PC-9 (cell line): ENCODE results near the gene AAMDC. TPM values are rescaled to one million over a fixed set of nuclear protein-coding genes. Genes with fewer than 3 reads are reported as not detected.
"Not testable (repeated sequence)": the region's sequence is repeated elsewhere in the genome, so short reads cannot be mapped to it uniquely, and the experiment has no call there.

ENCODE experiments used
- BruUV-seq: library from RNA; stranded (reverse); fragments of 400-500 nt; replicated peaks from 2 replicates; lab custom pipeline; 2021; lab: Mats Ljungman, UMichigan
- CTCF ChIA-PET: fragments of 300-600 bp; sonication (Branson Sonifier 250); formaldehyde crosslinking; loops from one replicate; lab custom pipeline; 2022; ENCODE audit warnings: antibody characterized with exemption; lab: Charles Lee
- POLR2A ChIA-PET: fragments of 300-600 bp; sonication (Branson Sonifier 250); formaldehyde crosslinking; loops from one replicate; lab custom pipeline; 2022; ENCODE audit warnings: antibody characterized with exemption; ENCODE audit not compliant: unreplicated experiment; lab: Charles Lee
- DNase-seq, 2 experiments: peaks; one replicate each; pipeline versions ENCODE4 v3.0.0 to v3.0.0-alpha.2; 2015 to 2022; ENCODE audit warnings: mixed read lengths in 1 of 2
- H2AFZ ChIP-seq: fragments of 200-600 bp; sonication (generic); 2 replicates; pipeline ENCODE4 v1.8.1; 2017; ENCODE audit warnings: antibody characterized with exemption
- H3F3A ChIP-seq: fragments of 200-600 bp; sonication (generic); 2 replicates; pipeline ENCODE4 v1.8.1; 2017; ENCODE audit warnings: antibody characterized with exemption, mild to moderate bottlenecking, low read depth; ENCODE audit not compliant: insufficient read depth
- H3K27ac ChIP-seq: fragments of 200-600 bp; sonication (generic); 2 replicates; pipeline ENCODE4 v1.6.1; 2016; ENCODE audit warnings: mixed run types
- H3K27me3 ChIP-seq: fragments of 200-600 bp; sonication (generic); 2 replicates; pipeline ENCODE4 v1.6.1; 2016; ENCODE audit warnings: low read depth, mixed run types; ENCODE audit not compliant: insufficient read depth
- H3K36me3 ChIP-seq: fragments of 200-600 bp; sonication (generic); 2 replicates; pipeline ENCODE4 v1.6.1; 2016; ENCODE audit warnings: low read depth, mixed run types
- H3K4me1 ChIP-seq: fragments of 200-600 bp; sonication (generic); replicated peaks from 2 replicates; pipeline ENCODE4 v1.6.1; 2016; ENCODE audit warnings: mixed run types; ENCODE audit not compliant: insufficient read depth
- H3K4me2 ChIP-seq: fragments of 200-600 bp; sonication (generic); 2 replicates; pipeline ENCODE4 v1.6.1; 2017; ENCODE audit warnings: mixed run types
- H3K4me3 ChIP-seq: fragments of 200-600 bp; sonication (generic); 2 replicates; pipeline ENCODE4 v1.6.1; 2016; ENCODE audit warnings: mixed run types
- H3K79me2 ChIP-seq: fragments of 200-600 bp; sonication (generic); 2 replicates; pipeline ENCODE4 v1.6.1; 2017; ENCODE audit warnings: low read depth, mixed run types
- H3K9me2 ChIP-seq: fragments of 200-600 bp; sonication (generic); 2 replicates; pipeline ENCODE4 v1.8.1; 2017; ENCODE audit warnings: mild to moderate bottlenecking; ENCODE audit not compliant: insufficient read depth
- H3K9me3 ChIP-seq: fragments of 200-600 bp; sonication (generic); 2 replicates; pipeline ENCODE4 v1.8.1; 2016; ENCODE audit warnings: low read depth; ENCODE audit not compliant: insufficient read depth
- H4K20me1 ChIP-seq: fragments of 200-600 bp; sonication (generic); 2 replicates; pipeline ENCODE4 v1.8.1; 2017; ENCODE audit not compliant: insufficient read depth
- CTCF ChIP-seq: fragments of 200-600 bp; sonication (generic); conservative IDR thresholded peaks from 2 replicates; pipeline ENCODE4 v1.6.1; 2017; ENCODE audit warnings: mixed run types, antibody characterized with exemption, mild to moderate bottlenecking, moderate library complexity
- EZH2 ChIP-seq: fragments of 200-600 bp; sonication (generic); IDR thresholded peaks from 2 replicates; pipeline ENCODE4 v1.8.0; 2017; ENCODE audit warnings: antibody characterized with exemption, low read depth
- intact Hi-C: fragments of 100-400 bp; cut with micrococcal nuclease; formaldehyde crosslinking; loops from one replicate; pipeline ENCODE4 v1.10.0; 2022; ENCODE audit not compliant: unreplicated experiment
- total RNA-seq: library from RNA; stranded (reverse); gene quantifications from 2 replicates; pipeline ENCODE4 v1.2.3, GENCODE V29; 2021

AAMDC gene
- total RNA-seq, 1 experiment from 2014 or later, result 39.8 TPM

- Histone ChIP-seq H3K4me3 (no peak overlapping the region), H3K4me2 (no peak overlapping the region), H3K9me2 (no peaks in the 10 kb centered on the region), H3K79me2 (no peaks in the 10 kb centered on the region), H2AFZ (no peak overlapping the region), H3K9me3 (no peaks in the 10 kb centered on the region), H3K27me3 (no peaks in the 10 kb centered on the region), H4K20me1 (no peaks in the 10 kb centered on the region), H3F3A (peaks cover 3% of the 10 kb centered on the region; the same call in 1 of the 2 replicates), H3K4me1 (no peaks in the 10 kb centered on the region), H3K27ac (no peak overlapping the region), H3K36me3 (0 out of 2 replicates have a peak, but pooled peaks cover 9% of the 10 kb centered on the region)
- ChIA-PET POLR2A (no interaction called here), CTCF (no interaction called here)
- intact Hi-C loops, result no loop called here
- no TSS peak for BruUV-seq
- no peak for TF ChIP-seq EZH2
- TF ChIP-seq CTCF, result no peak
- DNase-seq, result no peak
These were observed 65.5 kb downstream of the AAMDC start for GRCh38 chr11:77886401-77886800.

GRCh38 chr11:77889045-77889444, 68.1 kb downstream of the AAMDC start:
- POLR2A ChIA-PET, DNase-seq, H4K20me1 ChIP-seq, H3K9me3 ChIP-seq, H3K27me3 ChIP-seq, H3K27ac ChIP-seq, H3K9me2 ChIP-seq, H3K4me1 ChIP-seq, intact Hi-C loops, H3K4me2 ChIP-seq, H3K4me3 ChIP-seq, H3F3A ChIP-seq, H2AFZ ChIP-seq, H3K79me2 ChIP-seq, BruUV-seq, CTCF ChIA-PET: not testable (repeated sequence)
- H3K36me3 ChIP-seq, result 0 out of 2 replicates have a peak, but pooled peaks cover 16% of the 10 kb centered on the region

- BruUV-seq, H3F3A ChIP-seq, DNase-seq, CTCF ChIA-PET, H3K4me3 ChIP-seq, H3K4me1 ChIP-seq, intact Hi-C loops, H3K79me2 ChIP-seq, H3K27me3 ChIP-seq, H2AFZ ChIP-seq, H3K4me2 ChIP-seq, POLR2A ChIA-PET, H3K27ac ChIP-seq, H3K9me3 ChIP-seq, H3K9me2 ChIP-seq, H4K20me1 ChIP-seq: not testable (repeated sequence)
- 0 out of 2 replicates have a peak, but pooled peaks cover 16% of the 10 kb centered on the region for H3K36me3 ChIP-seq
These were observed 69.2 kb downstream of the AAMDC start for GRCh38 chr11:77890100-77890614.

GRCh38 chr11:77890619-77891056, 69.7 kb downstream of the AAMDC start:
- H3K4me2 ChIP-seq, POLR2A ChIA-PET, H2AFZ ChIP-seq, H3K9me3 ChIP-seq, CTCF ChIA-PET, H3K4me3 ChIP-seq, BruUV-seq, H3K9me2 ChIP-seq, H3K4me1 ChIP-seq, H4K20me1 ChIP-seq, H3K27ac ChIP-seq, DNase-seq, H3F3A ChIP-seq, intact Hi-C loops, H3K27me3 ChIP-seq, H3K79me2 ChIP-seq: not testable (repeated sequence)
- H3K36me3 ChIP-seq, result 0 out of 2 replicates have a peak, but pooled peaks cover 16% of the 10 kb centered on the region

GRCh38 chr11:77891256-77891655, 70.3 kb downstream of the AAMDC start:
- CTCF ChIA-PET, BruUV-seq: not testable (repeated sequence)

GRCh38 chr11:77891703-77892102, 70.8 kb downstream of the AAMDC start:
- H3K4me3 ChIP-seq, BruUV-seq, H3F3A ChIP-seq, CTCF ChIA-PET, H3K4me2 ChIP-seq, H3K4me1 ChIP-seq, intact Hi-C loops, H3K79me2 ChIP-seq, H3K27me3 ChIP-seq, POLR2A ChIA-PET, DNase-seq, H4K20me1 ChIP-seq, H2AFZ ChIP-seq, H3K27ac ChIP-seq, H3K9me3 ChIP-seq, H3K9me2 ChIP-seq: not testable (repeated sequence)
- H3K36me3 ChIP-seq, result 0 out of 2 replicates have a peak, but pooled peaks cover 16% of the 10 kb centered on the region

More at GRCh38 chr11:77891256-77891655, 70.3 kb downstream of the AAMDC start:
- H4K20me1 ChIP-seq, H3K4me1 ChIP-seq, DNase-seq, intact Hi-C loops, H3K27ac ChIP-seq, POLR2A ChIA-PET, H3K4me3 ChIP-seq, H2AFZ ChIP-seq, H3K4me2 ChIP-seq, H3K79me2 ChIP-seq, H3F3A ChIP-seq, H3K9me2 ChIP-seq, H3K27me3 ChIP-seq, H3K9me3 ChIP-seq: not testable (repeated sequence)
- 0 out of 2 replicates have a peak, but pooled peaks cover 16% of the 10 kb centered on the region for H3K36me3 ChIP-seq
